GM23338 (cell line): ENCODE measurements around the gene ARL5C. TPM values are rescaled to one million over a fixed set of nuclear protein-coding genes. Genes with fewer than 3 reads are reported as not detected.

ENCODE experiments used
- ATAC-seq: fragments of 200-7000 bp; cut with Tn5 transposase; 3 replicates; pipeline ENCODE4 v1.9.1; 2020
- DNase-seq: peaks from one replicate; pipeline ENCODE4 v3.0.0-alpha.2; 2015; ENCODE audit warnings: low spot score
- H2AFZ ChIP-seq: fragments of 200-600 bp; sonication (generic); 2 replicates; pipeline ENCODE4 v1.8.0; 2016; ENCODE audit warnings: antibody characterized with exemption, mild to moderate bottlenecking, moderate library complexity
- H3F3A ChIP-seq: fragments of 200-600 bp; sonication (generic); replicated peaks from 2 replicates; pipeline ENCODE4 v1.8.0; 2017; ENCODE audit warnings: antibody characterized with exemption, mixed run types, low read depth
- H3K27ac ChIP-seq: fragments of 200-600 bp; sonication (generic); 2 replicates; pipeline ENCODE4 v1.6.1; 2016; ENCODE audit warnings: low read depth
- H3K27me3 ChIP-seq: fragments of 200-600 bp; sonication (generic); 2 replicates; pipeline ENCODE4 v1.8.0; 2016; ENCODE audit warnings: mild to moderate bottlenecking, mixed run types, moderate library complexity; ENCODE audit not compliant: insufficient read depth
- H3K36me3 ChIP-seq: fragments of 200-600 bp; sonication (generic); 2 replicates; pipeline ENCODE4 v1.8.0; 2016; ENCODE audit warnings: mild to moderate bottlenecking; ENCODE audit not compliant: insufficient read depth
- H3K4me1 ChIP-seq: fragments of 200-600 bp; sonication (generic); 2 replicates; pipeline ENCODE4 v1.8.0; 2016; ENCODE audit warnings: mild to moderate bottlenecking, moderate library complexity; ENCODE audit not compliant: insufficient read depth
- H3K4me2 ChIP-seq: fragments of 200-600 bp; sonication (generic); 2 replicates; pipeline ENCODE4 v1.7.1; 2017; ENCODE audit warnings: mixed run types
- H3K4me3 ChIP-seq: fragments of 200-600 bp; sonication (generic); 2 replicates; pipeline ENCODE4 v1.6.1; 2016; ENCODE audit warnings: mixed run types
- H3K79me2 ChIP-seq: fragments of 200-600 bp; sonication (generic); replicated peaks from 2 replicates; pipeline ENCODE4 v1.8.0; 2017; ENCODE audit warnings: mild to moderate bottlenecking; ENCODE audit not compliant: insufficient read depth
- H3K9me2 ChIP-seq: fragments of 200-600 bp; sonication (generic); 2 replicates; pipeline ENCODE4 v1.8.0; 2017; ENCODE audit not compliant: insufficient read depth
- H4K20me1 ChIP-seq: fragments of 200-600 bp; sonication (generic); replicated peaks from 2 replicates; pipeline ENCODE4 v1.8.0; 2017; ENCODE audit warnings: mild to moderate bottlenecking; ENCODE audit not compliant: insufficient read depth
- H3K27ac Mint-ChIP-seq: 2 replicates; pipeline ENCODE4 v1.8.0; 2020; ENCODE audit warnings: inconsistent platforms, mild to moderate bottlenecking, moderate library complexity, mixed read lengths
- H3K27me3 Mint-ChIP-seq: 3 replicates; pipeline ENCODE4 v1.8.0; 2022; ENCODE audit warnings: low read depth, mild to moderate bottlenecking, moderate library complexity, mixed read lengths, inconsistent platforms; ENCODE audit not compliant: insufficient read depth, poor library complexity
- H3K36me3 Mint-ChIP-seq: 3 replicates; pipeline ENCODE4 v1.8.0; 2021; ENCODE audit warnings: low read depth, mild to moderate bottlenecking, inconsistent platforms, moderate library complexity, mixed read lengths
- H3K4me1 Mint-ChIP-seq: 3 replicates; pipeline ENCODE4 v1.8.0; 2020; ENCODE audit warnings: mild to moderate bottlenecking, inconsistent platforms, mixed read lengths
- H3K4me3 Mint-ChIP-seq: 3 replicates; pipeline ENCODE4 v1.8.0; 2021; ENCODE audit warnings: moderate library complexity, mild to moderate bottlenecking, inconsistent platforms, mixed read lengths
- H3K9me3 Mint-ChIP-seq: 3 replicates; pipeline ENCODE4 v1.8.0; 2020; ENCODE audit warnings: moderate library complexity, mild to moderate bottlenecking, inconsistent platforms, mixed read lengths
- CREB1 ChIP-seq: fragments of 250-450 bp; sonication (Bioruptor Pico); IDR thresholded peaks from 2 replicates; pipeline ENCODE4 v1.5.0; 2020; ENCODE audit warnings: low read depth, mild to moderate bottlenecking, moderate library complexity
- EZH2 ChIP-seq: fragments of 200-600 bp; sonication (generic); IDR thresholded peaks from one replicate; pipeline ENCODE4 v1.8.0; 2017; ENCODE audit warnings: antibody characterized with exemption, mild to moderate bottlenecking, low read depth; ENCODE audit not compliant: unreplicated experiment
- EZH2phosphoT487 ChIP-seq: fragments of 200-600 bp; sonication (generic); IDR thresholded peaks from one replicate; pipeline ENCODE4 v1.8.1; 2018; ENCODE audit warnings: antibody characterized with exemption; ENCODE audit not compliant: unreplicated experiment
- JUNB ChIP-seq: IDR thresholded peaks from one replicate; pipeline ENCODE4 v1.6.1; 2016; ENCODE audit warnings: antibody characterized with exemption; ENCODE audit not compliant: unreplicated experiment
- NANOG ChIP-seq: IDR thresholded peaks from 2 replicates; pipeline ENCODE4 v1.6.1; 2016; ENCODE audit warnings: antibody characterized with exemption, borderline replicate concordance
- POLR2AphosphoS5 ChIP-seq: IDR thresholded peaks from 2 replicates; pipeline ENCODE4 v1.6.1; 2016; ENCODE audit warnings: antibody characterized with exemption, low read depth
- STAT1 ChIP-seq: IDR thresholded peaks from one replicate; pipeline ENCODE4 v1.6.1; 2016; ENCODE audit warnings: antibody characterized with exemption; ENCODE audit not compliant: unreplicated experiment
- ZNF114 ChIP-seq: fragments of 250-450 bp; sonication (Bioruptor Pico); IDR thresholded peaks from 2 replicates; pipeline ENCODE4 v1.5.0; 2020; ENCODE audit warnings: mild to moderate bottlenecking, moderate library complexity
- ZNF331 ChIP-seq: fragments of 250-450 bp; sonication (Bioruptor Pico); IDR thresholded peaks from 2 replicates; pipeline ENCODE4 v1.5.0; 2020; ENCODE audit warnings: low read depth, mild to moderate bottlenecking, moderate library complexity
- polyA plus RNA-seq: library from polyadenylated mRNA; unstranded; fragments of >200 nt; fragmentation: Nextera tagmentation; extraction: Ambion mirVana; gene quantifications from 2 replicates; pipeline ENCODE4 v1.2.1, GENCODE V29; 2016
- total RNA-seq: library from RNA; depleted of rRNA; stranded (reverse); fragments of >200 nt; shearing (Covaris generic); gene quantifications from 2 replicates; pipeline ENCODE4 v1.2.3, GENCODE V29; 2014
- TF ChIP-seq, protein P1 (sequence below), 2 experiments: fragments of 200-600 bp in 1 of 2; sonication (generic) in 1 of 2; conservative IDR thresholded peaks; 2 replicates each; pipeline versions ENCODE4 v1.5.1 to v1.6.1; 2016 to 2017; ENCODE audit warnings: antibody characterized with exemption in 2 of 2, low read depth in 2 of 2, mild to moderate bottlenecking in 2 of 2, moderate library complexity in 1 of 2
- TF ChIP-seq, protein P2 (sequence below): IDR thresholded peaks from 2 replicates; pipeline ENCODE4 v1.6.1; 2016; ENCODE audit warnings: antibody characterized with exemption
- TF ChIP-seq, protein P3 (sequence below): IDR thresholded peaks from one replicate; pipeline ENCODE4 v1.6.1; 2018; ENCODE audit warnings: antibody characterized with exemption; ENCODE audit not compliant: unreplicated experiment
- TF ChIP-seq, protein P4 (sequence below): fragments of 250-450 bp; sonication (Bioruptor Pico); IDR thresholded peaks from 2 replicates; pipeline ENCODE4 v1.5.0; 2020; ENCODE audit warnings: mild to moderate bottlenecking, moderate library complexity

The ARL5C gene
- total and polyA plus RNA-seq, 2 experiments from 2014 or later: not detected

DNA sequence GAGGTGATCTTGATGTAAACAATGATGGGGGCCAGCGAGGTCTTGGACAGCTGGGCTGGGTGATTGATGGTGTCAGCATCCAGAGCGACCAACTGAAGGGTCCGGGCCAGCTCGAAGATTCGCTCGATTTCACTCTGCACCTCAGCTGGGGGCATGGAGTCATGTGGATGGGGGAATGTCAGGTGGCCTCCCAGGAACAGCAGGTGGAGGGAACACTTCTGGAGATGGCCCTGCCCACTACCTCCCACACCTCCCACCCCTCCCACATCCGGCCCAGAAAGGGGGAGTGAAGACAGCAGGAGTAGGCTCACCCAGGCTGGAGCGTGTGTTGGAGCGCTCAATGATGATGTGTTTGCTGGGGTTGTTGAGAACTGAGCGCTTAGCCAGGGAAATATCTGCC, 17.8 kb upstream of the ARL5C start:
- Histone ChIP-seq H3K9me2 (no peaks in the 10 kb centered on the region), H3K79me2 (no peaks in the 10 kb centered on the region), H3K36me3 (peaks cover 18% of the 10 kb centered on the region), H3K4me1 (no peaks in the 10 kb centered on the region), H3K4me2 (no peak overlapping the region), H3K27me3 (no peaks in the 10 kb centered on the region), H4K20me1 (no peaks in the 10 kb centered on the region; the same call in 1 of the 2 replicates), H3F3A (0 out of 2 replicates have a peak, but pooled peaks cover 2% of the 10 kb centered on the region), H3K4me3 (no peak overlapping the region), H3K27ac (no peak overlapping the region), H2AFZ (no peak overlapping the region)
- H3K9me3 Mint-ChIP-seq: no peaks in the 10 kb centered on the region
- ATAC-seq (no peak), DNase-seq (no peak)
- H3K36me3 Mint-ChIP-seq: peaks cover 44% of the 10 kb centered on the region
- H3K27ac Mint-ChIP-seq: no peak overlapping the region
- TF ChIP-seq, protein P1, sequence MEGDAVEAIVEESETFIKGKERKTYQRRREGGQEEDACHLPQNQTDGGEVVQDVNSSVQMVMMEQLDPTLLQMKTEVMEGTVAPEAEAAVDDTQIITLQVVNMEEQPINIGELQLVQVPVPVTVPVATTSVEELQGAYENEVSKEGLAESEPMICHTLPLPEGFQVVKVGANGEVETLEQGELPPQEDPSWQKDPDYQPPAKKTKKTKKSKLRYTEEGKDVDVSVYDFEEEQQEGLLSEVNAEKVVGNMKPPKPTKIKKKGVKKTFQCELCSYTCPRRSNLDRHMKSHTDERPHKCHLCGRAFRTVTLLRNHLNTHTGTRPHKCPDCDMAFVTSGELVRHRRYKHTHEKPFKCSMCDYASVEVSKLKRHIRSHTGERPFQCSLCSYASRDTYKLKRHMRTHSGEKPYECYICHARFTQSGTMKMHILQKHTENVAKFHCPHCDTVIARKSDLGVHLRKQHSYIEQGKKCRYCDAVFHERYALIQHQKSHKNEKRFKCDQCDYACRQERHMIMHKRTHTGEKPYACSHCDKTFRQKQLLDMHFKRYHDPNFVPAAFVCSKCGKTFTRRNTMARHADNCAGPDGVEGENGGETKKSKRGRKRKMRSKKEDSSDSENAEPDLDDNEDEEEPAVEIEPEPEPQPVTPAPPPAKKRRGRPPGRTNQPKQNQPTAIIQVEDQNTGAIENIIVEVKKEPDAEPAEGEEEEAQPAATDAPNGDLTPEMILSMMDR (conservative IDR thresholded peaks at IDR 0.05; ENCODE audit: low read depth in 2 of 2): no peak
- TF ChIP-seq ZNF114 (CRISPR knock-in tag) (no peak), EZH2 (no peak), ZNF331 (CRISPR knock-in tag) (no peak), POLR2AphosphoS5 (no peak), EZH2phosphoT487 (no peak), STAT1 (no peak), JUNB (no peak), CREB1 (no peak), NANOG (no peak)
- TF ChIP-seq, protein P2, sequence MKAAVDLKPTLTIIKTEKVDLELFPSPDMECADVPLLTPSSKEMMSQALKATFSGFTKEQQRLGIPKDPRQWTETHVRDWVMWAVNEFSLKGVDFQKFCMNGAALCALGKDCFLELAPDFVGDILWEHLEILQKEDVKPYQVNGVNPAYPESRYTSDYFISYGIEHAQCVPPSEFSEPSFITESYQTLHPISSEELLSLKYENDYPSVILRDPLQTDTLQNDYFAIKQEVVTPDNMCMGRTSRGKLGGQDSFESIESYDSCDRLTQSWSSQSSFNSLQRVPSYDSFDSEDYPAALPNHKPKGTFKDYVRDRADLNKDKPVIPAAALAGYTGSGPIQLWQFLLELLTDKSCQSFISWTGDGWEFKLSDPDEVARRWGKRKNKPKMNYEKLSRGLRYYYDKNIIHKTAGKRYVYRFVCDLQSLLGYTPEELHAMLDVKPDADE: no peak
- TF ChIP-seq, protein P3, sequence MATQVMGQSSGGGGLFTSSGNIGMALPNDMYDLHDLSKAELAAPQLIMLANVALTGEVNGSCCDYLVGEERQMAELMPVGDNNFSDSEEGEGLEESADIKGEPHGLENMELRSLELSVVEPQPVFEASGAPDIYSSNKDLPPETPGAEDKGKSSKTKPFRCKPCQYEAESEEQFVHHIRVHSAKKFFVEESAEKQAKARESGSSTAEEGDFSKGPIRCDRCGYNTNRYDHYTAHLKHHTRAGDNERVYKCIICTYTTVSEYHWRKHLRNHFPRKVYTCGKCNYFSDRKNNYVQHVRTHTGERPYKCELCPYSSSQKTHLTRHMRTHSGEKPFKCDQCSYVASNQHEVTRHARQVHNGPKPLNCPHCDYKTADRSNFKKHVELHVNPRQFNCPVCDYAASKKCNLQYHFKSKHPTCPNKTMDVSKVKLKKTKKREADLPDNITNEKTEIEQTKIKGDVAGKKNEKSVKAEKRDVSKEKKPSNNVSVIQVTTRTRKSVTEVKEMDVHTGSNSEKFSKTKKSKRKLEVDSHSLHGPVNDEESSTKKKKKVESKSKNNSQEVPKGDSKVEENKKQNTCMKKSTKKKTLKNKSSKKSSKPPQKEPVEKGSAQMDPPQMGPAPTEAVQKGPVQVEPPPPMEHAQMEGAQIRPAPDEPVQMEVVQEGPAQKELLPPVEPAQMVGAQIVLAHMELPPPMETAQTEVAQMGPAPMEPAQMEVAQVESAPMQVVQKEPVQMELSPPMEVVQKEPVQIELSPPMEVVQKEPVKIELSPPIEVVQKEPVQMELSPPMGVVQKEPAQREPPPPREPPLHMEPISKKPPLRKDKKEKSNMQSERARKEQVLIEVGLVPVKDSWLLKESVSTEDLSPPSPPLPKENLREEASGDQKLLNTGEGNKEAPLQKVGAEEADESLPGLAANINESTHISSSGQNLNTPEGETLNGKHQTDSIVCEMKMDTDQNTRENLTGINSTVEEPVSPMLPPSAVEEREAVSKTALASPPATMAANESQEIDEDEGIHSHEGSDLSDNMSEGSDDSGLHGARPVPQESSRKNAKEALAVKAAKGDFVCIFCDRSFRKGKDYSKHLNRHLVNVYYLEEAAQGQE: no peak
- TF ChIP-seq, protein P4, sequence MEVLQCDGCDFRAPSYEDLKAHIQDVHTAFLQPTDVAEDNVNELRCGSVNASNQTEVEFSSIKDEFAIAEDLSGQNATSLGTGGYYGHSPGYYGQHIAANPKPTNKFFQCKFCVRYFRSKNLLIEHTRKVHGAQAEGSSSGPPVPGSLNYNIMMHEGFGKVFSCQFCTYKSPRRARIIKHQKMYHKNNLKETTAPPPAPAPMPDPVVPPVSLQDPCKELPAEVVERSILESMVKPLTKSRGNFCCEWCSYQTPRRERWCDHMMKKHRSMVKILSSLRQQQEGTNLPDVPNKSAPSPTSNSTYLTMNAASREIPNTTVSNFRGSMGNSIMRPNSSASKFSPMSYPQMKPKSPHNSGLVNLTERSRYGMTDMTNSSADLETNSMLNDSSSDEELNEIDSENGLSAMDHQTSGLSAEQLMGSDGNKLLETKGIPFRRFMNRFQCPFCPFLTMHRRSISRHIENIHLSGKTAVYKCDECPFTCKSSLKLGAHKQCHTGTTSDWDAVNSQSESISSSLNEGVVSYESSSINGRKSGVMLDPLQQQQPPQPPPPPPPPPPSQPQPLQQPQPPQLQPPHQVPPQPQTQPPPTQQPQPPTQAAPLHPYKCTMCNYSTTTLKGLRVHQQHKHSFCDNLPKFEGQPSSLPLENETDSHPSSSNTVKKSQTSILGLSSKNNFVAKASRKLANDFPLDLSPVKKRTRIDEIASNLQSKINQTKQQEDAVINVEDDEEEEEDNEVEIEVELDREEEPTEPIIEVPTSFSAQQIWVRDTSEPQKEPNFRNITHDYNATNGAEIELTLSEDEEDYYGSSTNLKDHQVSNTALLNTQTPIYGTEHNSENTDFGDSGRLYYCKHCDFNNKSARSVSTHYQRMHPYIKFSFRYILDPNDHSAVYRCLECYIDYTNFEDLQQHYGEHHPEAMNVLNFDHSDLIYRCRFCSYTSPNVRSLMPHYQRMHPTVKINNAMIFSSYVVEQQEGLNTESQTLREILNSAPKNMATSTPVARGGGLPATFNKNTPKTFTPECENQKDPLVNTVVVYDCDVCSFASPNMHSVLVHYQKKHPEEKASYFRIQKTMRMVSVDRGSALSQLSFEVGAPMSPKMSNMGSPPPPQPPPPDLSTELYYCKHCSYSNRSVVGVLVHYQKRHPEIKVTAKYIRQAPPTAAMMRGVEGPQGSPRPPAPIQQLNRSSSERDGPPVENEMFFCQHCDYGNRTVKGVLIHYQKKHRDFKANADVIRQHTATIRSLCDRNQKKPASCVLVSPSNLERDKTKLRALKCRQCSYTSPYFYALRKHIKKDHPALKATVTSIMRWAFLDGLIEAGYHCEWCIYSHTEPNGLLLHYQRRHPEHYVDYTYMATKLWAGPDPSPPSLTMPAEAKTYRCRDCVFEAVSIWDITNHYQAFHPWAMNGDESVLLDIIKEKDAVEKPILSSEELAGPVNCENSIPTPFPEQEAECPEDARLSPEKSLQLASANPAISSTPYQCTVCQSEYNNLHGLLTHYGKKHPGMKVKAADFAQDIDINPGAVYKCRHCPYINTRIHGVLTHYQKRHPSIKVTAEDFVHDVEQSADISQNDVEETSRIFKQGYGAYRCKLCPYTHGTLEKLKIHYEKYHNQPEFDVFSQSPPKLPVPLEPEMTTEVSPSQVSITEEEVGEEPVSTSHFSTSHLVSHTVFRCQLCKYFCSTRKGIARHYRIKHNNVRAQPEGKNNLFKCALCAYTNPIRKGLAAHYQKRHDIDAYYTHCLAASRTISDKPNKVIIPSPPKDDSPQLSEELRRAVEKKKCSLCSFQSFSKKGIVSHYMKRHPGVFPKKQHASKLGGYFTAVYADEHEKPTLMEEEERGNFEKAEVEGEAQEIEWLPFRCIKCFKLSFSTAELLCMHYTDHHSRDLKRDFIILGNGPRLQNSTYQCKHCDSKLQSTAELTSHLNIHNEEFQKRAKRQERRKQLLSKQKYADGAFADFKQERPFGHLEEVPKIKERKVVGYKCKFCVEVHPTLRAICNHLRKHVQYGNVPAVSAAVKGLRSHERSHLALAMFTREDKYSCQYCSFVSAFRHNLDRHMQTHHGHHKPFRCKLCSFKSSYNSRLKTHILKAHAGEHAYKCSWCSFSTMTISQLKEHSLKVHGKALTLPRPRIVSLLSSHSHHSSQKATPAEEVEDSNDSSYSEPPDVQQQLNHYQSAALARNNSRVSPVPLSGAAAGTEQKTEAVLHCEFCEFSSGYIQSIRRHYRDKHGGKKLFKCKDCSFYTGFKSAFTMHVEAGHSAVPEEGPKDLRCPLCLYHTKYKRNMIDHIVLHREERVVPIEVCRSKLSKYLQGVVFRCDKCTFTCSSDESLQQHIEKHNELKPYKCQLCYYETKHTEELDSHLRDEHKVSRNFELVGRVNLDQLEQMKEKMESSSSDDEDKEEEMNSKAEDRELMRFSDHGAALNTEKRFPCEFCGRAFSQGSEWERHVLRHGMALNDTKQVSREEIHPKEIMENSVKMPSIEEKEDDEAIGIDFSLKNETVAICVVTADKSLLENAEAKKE: no peak
- H3K4me3 Mint-ChIP-seq: no peak overlapping the region
- peaks cover 5% of the 10 kb centered on the region for H3K27me3 Mint-ChIP-seq
- H3K4me1 Mint-ChIP-seq: no peaks in the 10 kb centered on the region
